Panc1 (cell line): ENCODE data around the gene CDSN. TPM values are rescaled to one million over a fixed set of nuclear protein-coding genes. Genes with fewer than 3 reads are reported as not detected.

Source experiments
- ATAC-seq: fragments of 200-7000 bp; cut with Tn5 transposase; 2 replicates; pipeline ENCODE4 v1.9.1; 2020; ENCODE audit warnings: mild to moderate bottlenecking, moderate library complexity
- BruUV-seq: library from RNA; stranded (reverse); fragments of 400-500 nt; replicated peaks from 2 replicates; lab custom pipeline; 2021; lab: Mats Ljungman, UMichigan
- CTCF ChIA-PET: fragments of 300-600 bp; sonication (Branson Sonifier 250); formaldehyde crosslinking; loops from one replicate; lab custom pipeline; 2022; ENCODE audit warnings: antibody characterized with exemption; lab: Charles Lee
- POLR2A ChIA-PET: fragments of 300-600 bp; sonication (Branson Sonifier 250); formaldehyde crosslinking; loops from one replicate; lab custom pipeline; 2022; ENCODE audit warnings: antibody characterized with exemption; lab: Charles Lee
- DNase-seq: peaks from one replicate; pipeline ENCODE4 v3.0.0-alpha.2; 2010; ENCODE audit warnings: low read depth, low spot score
- H3K27ac ChIP-seq: 2 replicates; pipeline ENCODE4 v1.5.1; 2011; ENCODE audit warnings: mild to moderate bottlenecking, low read length, inconsistent platforms
- H3K27me3 ChIP-seq: fragments of 200-500 bp; sonication (Bioruptor generic); 2 replicates; pipeline ENCODE4 v1.6.0; 2014; ENCODE audit warnings: low read length, inconsistent platforms; ENCODE audit not compliant: control insufficient read depth, insufficient read depth
- H3K36me3 ChIP-seq: fragments of 200-500 bp; sonication (Bioruptor generic); 2 replicates; pipeline ENCODE4 v1.5.1; 2014; ENCODE audit warnings: inconsistent platforms, mild to moderate bottlenecking, low read length, moderate library complexity; ENCODE audit not compliant: control insufficient read depth, insufficient read depth
- H3K4me1 ChIP-seq: 2 replicates; pipeline ENCODE4 v1.5.1; 2011; ENCODE audit warnings: inconsistent platforms, mild to moderate bottlenecking, low read length, moderate library complexity; ENCODE audit not compliant: control insufficient read depth, insufficient read depth
- H3K4me3 ChIP-seq, 2 experiments: 2 replicates each; pipeline ENCODE4 v1.5.1; 2011 to 2012; ENCODE audit warnings: low read depth in 2 of 2, low read length in 2 of 2, mild to moderate bottlenecking in 2 of 2, inconsistent platforms in 1 of 2, moderate library complexity in 1 of 2
- H3K9me3 ChIP-seq: fragments of 200-500 bp; sonication (Bioruptor generic); 2 replicates; pipeline ENCODE4 v1.5.1; 2014; ENCODE audit warnings: low read depth, mild to moderate bottlenecking, inconsistent platforms, low read length, moderate library complexity; ENCODE audit not compliant: control insufficient read depth, insufficient read depth
- POLR2AphosphoS5 ChIP-seq: IDR thresholded peaks from 2 replicates; pipeline ENCODE4 v1.6.1; 2012; ENCODE audit warnings: mild to moderate bottlenecking, low read depth, low read length, moderate library complexity
- REST ChIP-seq, 2 experiments: IDR thresholded peaks; 2 replicates each; pipeline ENCODE4 v1.6.1; 2011 to 2012; ENCODE audit warnings: low read depth in 2 of 2, control low read depth in 1 of 2, low read length in 1 of 2, mild to moderate bottlenecking in 1 of 2, moderate library complexity in 1 of 2; ENCODE audit not compliant: insufficient read depth in 1 of 2
- SIN3A ChIP-seq: IDR thresholded peaks from 2 replicates; pipeline ENCODE4 v1.6.1; 2012; ENCODE audit warnings: low read depth, mild to moderate bottlenecking, low read length, moderate library complexity, borderline replicate concordance; ENCODE audit not compliant: insufficient read depth
- TCF7L2 ChIP-seq: IDR thresholded peaks from 2 replicates; pipeline ENCODE4 v1.6.1; 2011; ENCODE audit warnings: mild to moderate bottlenecking, low read depth, low read length, inconsistent platforms
- in situ Hi-C: cut with HindIII; loops from 2 replicates; pipeline ENCODE4 v1.10.0; 2016; ENCODE audit warnings: low sequenced_read_pairs, low pct_unique_long_range_greater_than_20kb
- intact Hi-C: fragments of 100-400 bp; cut with micrococcal nuclease; formaldehyde crosslinking; loops from one replicate; pipeline ENCODE4 v1.10.0; 2022; ENCODE audit not compliant: unreplicated experiment
- total RNA-seq: library from RNA; stranded (reverse); gene quantifications from one replicate; pipeline ENCODE4 v1.2.1, GENCODE V29; 2021; ENCODE audit not compliant: unreplicated experiment
- TF ChIP-seq, protein P1 (sequence below): fragments of 450-650 bp; IDR thresholded peaks from 2 replicates; pipeline ENCODE4 v1.5.1; 2017; ENCODE audit warnings: mild to moderate bottlenecking

Gene CDSN
- total RNA-seq, 1 experiment from 2014 or later = not detected

GRCh38 chr6:31076611-31077010 is 43.6 kb downstream of the CDSN start:
- in situ Hi-C loops = loop anchor here (10.0 kb wide), 1 partner anchor 212 kb away; no protein-coding TSS in a partner anchor
- no peak for ATAC-seq
- H3K27ac ChIP-seq = no peak overlapping the region
- no TSS peak for BruUV-seq
- H3K4me1 ChIP-seq = no peaks in the 10 kb centered on the region
- no peak overlapping the region for H3K4me3 ChIP-seq
- TF ChIP-seq TCF7L2 = no peak
- no peak for TF ChIP-seq POLR2AphosphoS5
- TF ChIP-seq, protein P1, sequence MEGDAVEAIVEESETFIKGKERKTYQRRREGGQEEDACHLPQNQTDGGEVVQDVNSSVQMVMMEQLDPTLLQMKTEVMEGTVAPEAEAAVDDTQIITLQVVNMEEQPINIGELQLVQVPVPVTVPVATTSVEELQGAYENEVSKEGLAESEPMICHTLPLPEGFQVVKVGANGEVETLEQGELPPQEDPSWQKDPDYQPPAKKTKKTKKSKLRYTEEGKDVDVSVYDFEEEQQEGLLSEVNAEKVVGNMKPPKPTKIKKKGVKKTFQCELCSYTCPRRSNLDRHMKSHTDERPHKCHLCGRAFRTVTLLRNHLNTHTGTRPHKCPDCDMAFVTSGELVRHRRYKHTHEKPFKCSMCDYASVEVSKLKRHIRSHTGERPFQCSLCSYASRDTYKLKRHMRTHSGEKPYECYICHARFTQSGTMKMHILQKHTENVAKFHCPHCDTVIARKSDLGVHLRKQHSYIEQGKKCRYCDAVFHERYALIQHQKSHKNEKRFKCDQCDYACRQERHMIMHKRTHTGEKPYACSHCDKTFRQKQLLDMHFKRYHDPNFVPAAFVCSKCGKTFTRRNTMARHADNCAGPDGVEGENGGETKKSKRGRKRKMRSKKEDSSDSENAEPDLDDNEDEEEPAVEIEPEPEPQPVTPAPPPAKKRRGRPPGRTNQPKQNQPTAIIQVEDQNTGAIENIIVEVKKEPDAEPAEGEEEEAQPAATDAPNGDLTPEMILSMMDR = no peak
- no peak for TF ChIP-seq REST (IDR thresholded peaks at IDR 0.05; ENCODE audit: insufficient read depth in 1 of 2, low read depth in 2 of 2, low read length in 1 of 2)
- no peak for TF ChIP-seq SIN3A
- no peaks in the 10 kb centered on the region for H3K36me3 ChIP-seq
- no peaks in the 10 kb centered on the region for H3K9me3 ChIP-seq
- intact Hi-C loops = no loop called here
- ChIA-PET CTCF (no interaction called here), POLR2A (interaction anchor here (0.7 kb wide), 1 partner anchor 254 kb away, joined by 4 read pairs; no protein-coding TSS in a partner anchor)
- H3K27me3 ChIP-seq = no peaks in the 10 kb centered on the region
- no peak for DNase-seq

- in situ Hi-C loops (loop anchor here (10.0 kb wide), 1 partner anchor 211 kb away; no protein-coding TSS in a partner anchor), intact Hi-C loops (no loop called here)
- POLR2A ChIA-PET = interaction anchor here (0.6 kb wide), 1 partner anchor 129 kb away, joined by 9 read pairs; no protein-coding TSS in a partner anchor
- H3K4me1 ChIP-seq = peaks cover under 1% of the 10 kb centered on the region
- TF ChIP-seq, protein P1 = no peak
- TF ChIP-seq POLR2AphosphoS5 (no peak), REST (IDR thresholded peaks at IDR 0.05; ENCODE audit: insufficient read depth in 1 of 2, low read depth in 2 of 2, low read length in 1 of 2) (no peak), TCF7L2 (no peak), SIN3A (no peak)
- H3K9me3 ChIP-seq = no peaks in the 10 kb centered on the region
- no peak for DNase-seq
- CTCF ChIA-PET = no interaction called here
- H3K27ac ChIP-seq = no peak overlapping the region
- no peak for ATAC-seq
- no peaks in the 10 kb centered on the region for H3K27me3 ChIP-seq
- no TSS peak for BruUV-seq
- H3K4me3 ChIP-seq = no peak overlapping the region
- no peaks in the 10 kb centered on the region for H3K36me3 ChIP-seq
Observed at GRCh38 chr6:31075528-31075927, 44.7 kb downstream of the CDSN start.
